NCI-H345 (cell line): ENCODE measurements around the gene APAF1.
"Not testable (repeated sequence)": the region's sequence is repeated elsewhere in the genome, so short reads cannot be mapped to it uniquely, and the experiment has no call there.

ENCODE experiments used
- DNase-seq: peaks from one replicate; lab custom pipeline; 2025; lab: John Stamatoyannopoulos, UW

The APAF1 gene

DNA sequence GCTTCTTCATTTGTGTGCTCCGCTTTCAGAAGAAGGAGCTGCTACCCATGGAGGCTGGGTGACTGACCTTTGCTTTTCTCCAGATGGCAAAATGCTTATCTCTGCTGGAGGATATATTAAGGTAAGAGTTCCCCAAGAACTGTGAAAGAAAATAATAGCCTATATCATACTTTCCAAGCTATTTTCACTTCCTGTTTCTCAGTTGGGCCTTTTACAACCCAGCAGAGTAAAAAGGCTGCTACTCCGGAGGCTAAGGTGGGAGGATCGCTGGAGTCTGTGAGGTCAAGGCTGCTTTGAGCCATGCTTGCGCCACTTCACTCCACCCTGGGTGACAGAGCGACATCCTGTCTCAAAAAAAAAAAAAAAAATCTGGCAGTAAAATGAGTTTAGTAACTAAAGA is 82.1 kb downstream of the APAF1 start:
- DNase-seq = no peak

DNA sequence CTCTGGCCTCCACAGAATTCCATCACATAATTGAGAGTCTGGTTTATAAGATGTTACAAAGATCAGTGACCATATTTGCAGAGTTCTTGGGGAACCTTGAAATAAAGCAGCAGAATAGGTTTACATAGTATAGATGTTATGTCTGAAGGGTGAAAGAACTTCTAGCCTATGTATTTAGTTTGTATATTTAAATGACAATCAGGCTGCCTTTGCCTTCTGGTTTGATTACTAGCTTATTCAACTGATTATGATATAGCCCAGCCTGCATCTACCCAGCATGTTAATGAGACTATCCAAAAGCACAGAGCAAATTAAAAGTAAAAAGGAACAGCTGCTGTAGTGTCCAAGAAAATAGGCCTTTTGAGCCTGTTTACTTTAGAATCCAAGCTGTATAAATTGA is 85.3 kb downstream of the APAF1 start:
- no peak for DNase-seq

DNA sequence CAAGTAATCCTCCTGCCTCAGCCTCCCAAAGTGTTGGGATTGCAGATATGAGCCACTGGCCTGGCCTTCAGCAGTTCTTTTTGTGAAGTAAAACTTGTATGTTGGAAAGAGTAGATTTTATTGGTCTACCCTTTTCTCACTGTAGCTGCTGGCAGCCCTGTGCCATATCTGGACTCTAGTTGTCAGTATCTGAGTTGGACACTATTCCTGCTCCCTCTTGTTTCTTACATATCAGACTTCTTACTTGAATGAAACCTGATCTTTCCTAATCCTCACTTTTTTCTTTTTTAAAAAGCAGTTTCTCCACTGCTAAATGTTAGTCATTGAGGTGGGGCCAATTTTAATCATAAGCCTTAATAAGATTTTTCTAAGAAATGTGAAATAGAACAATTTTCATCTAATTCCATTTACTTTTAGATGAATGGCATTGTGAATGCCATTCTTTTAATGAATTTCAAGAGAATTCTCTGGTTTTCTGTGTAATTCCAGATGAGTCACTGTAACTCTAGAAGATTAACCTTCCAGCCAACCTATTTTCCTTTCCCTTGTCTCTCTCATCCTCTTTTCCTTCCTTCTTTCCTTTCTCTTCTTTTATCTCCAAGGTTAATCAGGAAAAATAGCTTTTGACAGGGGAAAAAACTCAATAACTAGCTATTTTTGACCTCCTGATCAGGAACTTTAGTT is 88.7 kb downstream of the APAF1 start:
- DNase-seq = no peak

DNA sequence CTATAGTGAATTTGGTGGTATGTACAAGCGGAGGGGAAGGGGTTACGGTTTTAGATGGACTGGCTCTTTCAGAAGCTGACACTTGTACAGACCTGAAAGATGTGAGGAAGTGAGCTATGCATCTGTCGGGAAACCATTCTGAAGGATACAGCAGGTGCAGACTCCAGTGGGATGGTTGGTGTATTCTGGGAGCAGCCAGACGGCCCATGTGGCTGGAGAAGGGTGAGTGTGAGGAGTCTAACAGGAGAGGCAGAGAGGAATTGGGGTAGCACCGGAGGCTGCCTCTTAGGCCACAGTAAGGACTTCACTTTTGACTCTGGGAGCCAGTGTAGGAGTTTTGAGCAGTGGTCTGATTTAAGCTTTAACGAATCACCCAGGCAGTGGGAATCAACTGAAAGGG is 90.7 kb downstream of the APAF1 start:
- DNase-seq = no peak

DNA sequence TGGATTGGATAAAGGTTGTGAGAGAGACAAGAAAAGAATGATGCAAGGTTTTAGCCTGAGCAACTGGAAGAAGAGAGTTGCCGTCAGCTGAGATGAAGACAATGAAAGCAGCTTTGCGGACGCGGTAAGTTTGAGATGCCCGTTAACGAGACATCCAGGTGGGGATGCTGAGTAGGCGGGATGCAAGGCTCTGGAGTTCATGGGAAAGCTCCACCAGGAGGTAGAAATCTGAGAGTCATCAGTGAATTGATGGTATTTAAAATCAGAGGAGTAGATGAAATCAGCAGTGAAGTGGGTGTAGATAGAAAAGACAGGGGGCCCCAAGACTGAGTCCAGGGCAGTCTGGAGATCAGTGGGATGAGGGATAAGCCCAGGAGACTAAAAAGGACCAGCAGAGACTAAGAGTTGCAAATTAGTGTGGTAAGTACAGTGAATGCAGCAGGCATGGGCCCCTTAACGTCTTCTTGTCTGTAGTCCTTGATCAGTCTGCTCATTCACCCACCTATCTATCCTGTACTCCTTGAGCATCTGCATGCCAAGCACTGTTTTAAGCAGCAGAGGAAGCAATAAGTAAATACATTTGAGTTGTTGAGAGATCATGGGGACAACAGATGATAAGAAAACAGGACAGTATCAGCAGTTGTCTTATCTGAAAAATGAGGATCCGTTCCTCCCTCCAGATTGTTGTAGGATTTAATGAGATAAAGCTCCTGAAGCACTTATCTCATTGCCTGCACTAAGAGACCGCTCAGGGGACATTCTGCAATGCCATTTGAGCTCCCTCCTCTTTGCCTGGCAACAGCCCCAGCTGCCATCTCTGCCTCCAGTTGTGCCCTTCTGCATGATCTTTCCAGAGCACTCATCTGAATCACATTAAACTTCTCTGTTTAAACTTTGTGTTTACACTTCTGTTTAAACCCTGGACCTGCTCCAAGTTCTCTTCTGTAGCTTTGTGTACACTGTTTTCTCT is 91.5 kb downstream of the APAF1 start:
- peak; percentile 95 for DNase-seq

DNA sequence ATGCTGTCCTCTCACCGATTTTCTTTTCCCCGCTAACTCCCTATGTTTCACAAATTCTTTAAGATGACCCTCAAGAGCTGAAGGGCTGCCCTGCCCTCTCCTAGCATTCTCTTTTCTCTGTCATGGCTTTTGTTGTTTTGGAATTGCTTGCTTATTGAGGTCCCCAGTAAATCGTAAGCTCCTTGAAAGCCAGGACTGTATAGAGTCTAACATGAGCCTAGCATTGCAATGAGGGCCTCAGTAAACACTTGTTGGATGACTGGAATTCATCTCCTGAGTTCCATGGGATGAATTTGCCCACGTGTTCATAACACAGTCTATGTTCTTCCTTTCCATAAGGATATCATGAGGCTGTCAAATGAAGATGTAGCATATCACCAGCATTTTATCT is 92.2 kb downstream of the APAF1 start:
- DNase-seq = peak; percentile 77

DNA sequence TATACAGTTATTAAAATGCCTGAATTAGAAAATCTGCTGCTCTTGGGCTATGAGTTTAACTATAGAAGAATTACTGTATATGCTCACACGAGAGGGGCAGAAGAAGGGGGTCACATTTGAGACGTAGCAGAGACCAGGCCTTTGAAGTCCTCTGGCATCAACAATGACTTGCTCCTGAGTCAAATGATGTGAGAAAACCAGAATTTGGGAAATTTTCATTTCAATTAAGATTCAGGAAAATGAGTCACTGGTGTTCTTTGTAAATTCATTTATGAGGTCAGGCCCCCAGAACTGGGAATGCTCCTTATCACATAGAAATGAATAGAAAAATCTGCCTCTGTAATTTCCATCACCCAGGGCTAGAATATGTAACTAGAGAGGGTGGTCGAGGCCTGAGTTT is 92.9 kb downstream of the APAF1 start:
- no peak for DNase-seq

DNA sequence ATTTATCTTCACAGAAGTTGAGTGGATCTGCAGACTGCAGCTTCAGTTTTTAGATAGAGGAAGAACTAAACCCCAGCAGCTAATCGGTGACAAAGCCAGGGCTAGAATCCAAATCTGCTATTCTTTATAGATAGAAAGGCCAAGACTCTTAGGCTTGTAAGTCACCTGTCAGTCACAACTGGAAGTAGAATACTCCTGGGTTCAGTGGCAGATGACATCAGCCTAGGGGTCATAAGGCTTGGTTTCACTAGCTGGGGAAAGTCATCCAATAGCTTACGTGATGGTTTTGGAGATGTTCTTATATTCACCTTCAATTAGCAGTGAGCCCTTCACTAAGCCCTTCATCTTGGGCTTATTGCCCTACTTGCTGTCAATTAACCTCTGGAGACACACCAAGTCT is 93.4 kb downstream of the APAF1 start:
- DNase-seq = no peak

DNA sequence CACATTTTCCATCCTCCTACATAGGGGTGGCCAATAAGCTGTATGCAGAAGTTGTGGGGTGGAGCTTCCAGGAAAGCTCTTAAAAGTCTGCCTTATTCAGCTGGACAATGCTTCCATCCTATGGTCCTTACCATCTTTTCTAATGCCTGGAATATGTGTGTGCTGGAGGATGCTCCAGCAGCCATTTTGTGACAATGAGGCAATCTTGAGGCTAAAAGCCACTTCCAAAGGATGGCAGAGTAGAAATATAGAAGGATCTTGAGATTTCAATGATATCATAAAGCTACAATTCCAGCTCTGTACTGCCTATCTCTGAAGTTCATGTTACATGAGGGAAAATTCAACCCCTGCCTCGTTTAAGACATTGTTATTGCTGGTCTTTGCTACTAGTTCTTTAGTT is 95.7 kb downstream of the APAF1 start:
- DNase-seq = no peak

DNA sequence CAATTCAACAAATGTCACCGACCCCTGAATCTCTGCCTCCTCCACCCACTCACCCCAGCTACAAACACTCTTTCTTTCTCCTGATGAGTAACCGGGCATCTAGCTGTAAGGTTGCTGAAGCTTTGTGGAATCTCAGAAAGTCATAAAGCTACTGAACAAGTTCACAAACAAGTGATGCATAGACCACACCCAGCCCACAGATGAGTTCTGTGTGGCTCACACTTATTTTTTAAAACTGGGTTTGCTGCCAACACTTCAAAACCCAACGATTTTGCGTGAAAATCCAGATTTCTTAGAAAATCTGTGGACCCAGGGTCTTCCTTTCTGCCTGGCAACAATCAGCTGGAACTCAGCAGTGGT is 96.1 kb downstream of the APAF1 start:
- DNase-seq = no peak

DNA sequence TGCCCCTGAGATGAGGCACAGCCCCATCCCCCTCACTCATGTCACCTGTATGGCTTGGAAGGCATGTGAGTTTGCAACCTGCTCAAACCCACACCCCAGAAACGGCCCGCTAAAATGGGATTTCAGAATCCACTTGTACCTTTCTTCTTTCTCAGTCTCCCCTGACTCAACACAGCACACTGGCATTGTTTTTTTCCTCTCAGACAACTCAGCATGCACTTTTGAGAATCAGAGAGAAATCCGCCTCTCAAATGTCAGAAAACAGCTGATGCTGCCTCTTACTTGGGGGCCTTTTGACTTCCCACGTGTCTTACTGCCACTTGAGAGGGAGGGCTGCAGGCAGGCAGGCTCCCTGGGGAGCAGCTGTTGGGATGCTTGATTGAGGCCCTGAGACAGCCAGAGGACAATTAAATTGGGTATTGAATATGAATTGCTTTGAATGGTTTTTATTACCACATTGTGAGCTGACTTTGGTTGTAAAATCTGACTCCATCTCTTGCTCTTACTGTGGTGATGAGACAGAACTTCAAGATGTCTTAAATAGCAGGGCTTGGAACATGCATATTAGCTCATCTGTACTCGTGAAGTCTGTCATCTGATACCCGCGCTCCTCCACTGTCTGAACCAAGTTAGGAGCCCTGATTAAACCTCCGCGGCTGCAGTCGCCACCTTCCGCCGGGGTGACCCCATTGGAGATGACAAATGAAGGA is 96.6 kb downstream of the APAF1 start:
- DNase-seq = peak; percentile 67

DNA sequence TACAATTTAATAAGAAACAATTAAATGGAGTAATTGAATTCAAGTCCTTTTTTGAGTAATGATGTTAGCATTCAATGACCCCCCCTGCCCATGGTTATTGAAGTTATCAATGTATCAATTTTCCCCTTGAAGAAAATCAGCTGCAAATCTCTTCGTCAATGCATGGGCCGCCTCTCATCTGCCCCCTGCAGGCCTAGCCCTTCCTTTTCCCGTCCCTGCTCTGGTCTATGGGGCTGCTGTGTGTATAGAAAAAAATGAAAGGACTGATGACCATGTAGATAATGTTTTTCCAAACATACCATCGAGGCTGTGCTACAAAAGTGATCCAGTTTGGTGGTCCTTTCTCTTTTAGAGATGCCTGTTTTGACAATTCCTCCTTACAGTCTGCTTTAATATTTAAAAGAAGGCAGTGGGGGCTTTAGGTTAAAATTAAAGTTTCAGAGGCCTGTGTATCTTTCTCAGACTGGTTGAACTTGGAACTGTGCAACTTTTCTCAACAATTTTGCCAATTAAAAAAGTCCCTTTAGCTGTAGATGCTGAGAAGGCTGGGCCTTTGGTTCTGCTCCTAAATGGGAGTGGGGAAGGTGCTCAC is 98.4 kb downstream of the APAF1 start:
- DNase-seq = no peak

DNA sequence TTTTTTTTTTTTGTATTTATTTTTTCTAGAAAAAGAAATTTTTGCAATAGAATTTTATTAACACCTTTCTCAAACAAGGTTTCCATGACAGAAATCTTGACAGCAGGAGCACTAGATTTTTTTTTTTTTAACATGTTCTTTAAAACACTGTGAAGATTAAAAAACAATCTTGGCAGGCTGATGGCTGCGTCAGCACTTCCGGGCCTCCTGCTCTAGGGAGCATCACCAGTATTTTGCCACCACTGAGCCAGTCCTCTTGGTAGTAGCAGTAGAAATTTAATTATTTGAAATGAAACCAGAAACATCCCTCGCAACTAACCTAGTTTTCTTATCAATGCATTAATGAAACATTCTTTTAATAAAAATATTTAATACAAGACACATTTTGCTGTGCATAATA is 99.6 kb downstream of the APAF1 start:
- DNase-seq = no peak

DNA sequence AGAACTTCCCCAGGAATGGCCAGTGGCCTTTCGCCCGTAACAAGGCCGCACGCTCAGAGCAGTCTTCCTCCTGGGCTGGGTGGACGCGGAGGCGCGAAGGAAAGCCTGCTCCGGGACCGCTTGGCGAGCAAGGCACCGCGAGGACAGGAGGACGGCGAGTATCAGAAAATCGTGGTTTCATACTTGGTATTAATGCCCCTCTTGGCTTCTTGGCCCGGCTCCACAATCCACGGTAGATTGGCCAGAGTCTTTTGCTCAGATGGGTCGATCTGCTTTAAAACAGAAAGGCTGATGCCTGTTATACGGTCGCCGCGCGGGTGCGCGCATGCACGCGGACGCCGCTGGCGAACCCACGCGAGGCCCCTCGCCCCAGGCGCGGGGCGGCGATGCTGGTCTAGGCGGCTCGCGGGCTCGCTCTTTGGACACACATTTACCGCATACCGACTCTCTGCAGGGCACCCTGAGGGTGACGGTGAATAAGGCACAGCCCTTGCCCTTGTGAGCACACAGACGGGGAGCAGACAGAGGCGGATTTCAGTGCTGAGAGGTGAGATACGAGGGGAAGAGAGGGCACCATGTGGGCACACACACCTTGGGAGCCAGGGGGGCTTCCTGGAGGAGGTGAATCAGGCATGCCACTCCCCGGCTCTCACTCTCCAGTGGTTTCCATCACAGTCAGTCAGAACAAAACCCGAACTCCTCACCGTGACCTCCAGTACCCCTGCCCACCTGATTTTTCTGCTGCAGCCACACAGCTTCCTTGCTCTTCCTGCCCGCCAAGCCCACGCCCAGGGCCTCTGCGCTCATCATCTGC is 100.7 kb downstream of the APAF1 start:
- DNase-seq = no peak

DNA sequence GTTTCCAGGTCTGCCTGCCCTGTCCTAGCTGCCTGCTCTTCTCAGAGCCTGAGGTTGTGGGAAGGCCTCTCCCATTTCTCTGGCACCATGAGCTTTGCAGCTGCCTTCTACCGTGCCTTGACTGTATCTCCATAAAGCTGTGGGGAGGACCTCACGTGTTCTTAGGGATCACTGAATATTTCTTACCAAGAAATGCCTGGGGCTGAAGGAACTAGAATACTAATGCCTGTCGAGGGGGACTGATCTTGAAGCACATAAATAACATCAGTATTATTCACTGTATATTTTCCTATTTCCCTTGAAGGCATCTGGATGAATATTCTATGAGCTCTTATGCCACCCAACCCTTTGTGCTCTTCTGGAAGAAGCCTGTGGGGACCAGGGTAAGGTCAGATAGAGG is 103.4 kb downstream of the APAF1 start:
- no peak for DNase-seq

DNA sequence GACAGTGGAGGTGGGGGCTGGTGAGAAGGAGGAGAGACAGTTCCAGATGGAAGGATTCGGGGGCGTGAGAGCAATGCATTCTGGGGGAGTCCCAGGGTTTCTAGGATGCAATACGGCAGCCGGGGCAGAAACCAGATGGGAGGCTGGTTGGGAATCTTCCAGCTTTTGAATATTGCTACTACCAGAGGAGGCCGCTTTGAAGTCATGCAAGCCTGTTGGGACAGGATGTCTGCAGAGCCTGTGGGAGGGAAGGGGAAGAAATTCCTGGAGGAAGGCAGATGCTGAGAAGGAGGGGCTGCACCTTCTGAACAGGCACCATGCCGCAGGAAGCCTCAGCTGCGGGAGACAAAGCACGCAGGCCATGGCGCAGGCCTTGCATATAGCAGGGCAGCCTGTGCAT is 105.4 kb downstream of the APAF1 start:
- no peak for DNase-seq

DNA sequence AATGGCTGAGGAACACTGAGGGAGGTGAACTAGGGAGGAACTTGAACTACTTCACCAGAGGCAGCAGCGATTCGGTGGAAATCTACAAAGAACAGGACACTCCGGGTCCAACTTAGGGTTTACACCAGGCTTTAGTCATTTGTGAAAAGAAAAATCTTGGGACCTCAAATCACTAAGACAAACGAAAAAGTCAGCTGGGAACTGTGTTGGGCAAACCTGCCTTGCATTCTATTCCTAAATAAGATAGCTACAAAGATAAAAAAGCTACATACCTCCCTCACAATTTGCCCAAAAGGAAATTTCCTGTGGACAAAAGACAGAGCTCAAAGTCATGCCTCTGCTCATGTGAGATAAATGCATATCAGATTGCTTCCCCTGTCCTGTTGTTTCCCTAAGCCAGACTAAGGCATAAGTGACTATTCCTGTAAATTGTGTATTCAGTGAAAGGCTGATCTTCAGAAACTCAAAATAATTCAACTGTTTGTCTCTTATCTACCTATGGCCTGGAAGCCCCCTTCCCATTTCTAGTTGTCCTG is 106.6 kb downstream of the APAF1 start:
- DNase-seq = no peak

DNA sequence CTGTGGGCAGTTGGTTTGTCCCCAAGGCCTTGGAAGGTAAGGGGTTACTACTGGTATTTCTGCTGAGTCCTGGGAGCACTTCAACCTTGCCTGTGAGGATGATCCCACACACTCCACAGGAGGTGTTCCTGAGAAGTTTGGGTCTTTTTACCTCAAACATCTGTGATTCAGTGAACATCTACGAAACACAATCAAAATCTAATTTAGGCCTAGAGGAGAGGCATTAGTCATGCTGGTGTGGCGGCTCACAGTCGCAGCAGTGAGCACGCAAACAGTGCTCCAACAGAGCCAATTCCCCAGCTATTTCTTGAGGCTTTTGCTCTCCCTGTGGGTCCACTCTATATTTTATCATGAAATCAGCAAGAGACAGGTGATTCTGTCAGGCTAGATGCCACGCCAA is 107.6 kb downstream of the APAF1 start:
- DNase-seq = no peak

DNA sequence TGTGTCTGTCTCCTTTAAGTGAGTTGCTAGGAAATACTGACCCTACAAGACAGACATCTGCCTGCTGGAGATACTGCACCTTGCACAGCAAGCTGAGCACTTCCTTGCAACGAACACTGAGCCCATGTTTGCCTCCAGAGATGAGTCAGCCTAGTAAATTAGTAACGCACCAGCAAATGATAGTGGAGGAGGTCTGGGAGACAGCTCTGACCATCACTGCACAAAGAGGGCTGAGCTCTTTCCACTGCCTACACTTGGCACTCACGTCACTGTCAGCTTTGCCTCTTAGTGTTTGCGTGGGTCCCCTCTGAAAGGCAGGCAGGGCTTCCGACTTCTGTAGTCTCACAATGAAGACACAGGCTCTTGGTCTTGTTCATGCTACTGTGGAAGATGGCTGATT is 109.0 kb downstream of the APAF1 start:
- DNase-seq = no peak

DNA sequence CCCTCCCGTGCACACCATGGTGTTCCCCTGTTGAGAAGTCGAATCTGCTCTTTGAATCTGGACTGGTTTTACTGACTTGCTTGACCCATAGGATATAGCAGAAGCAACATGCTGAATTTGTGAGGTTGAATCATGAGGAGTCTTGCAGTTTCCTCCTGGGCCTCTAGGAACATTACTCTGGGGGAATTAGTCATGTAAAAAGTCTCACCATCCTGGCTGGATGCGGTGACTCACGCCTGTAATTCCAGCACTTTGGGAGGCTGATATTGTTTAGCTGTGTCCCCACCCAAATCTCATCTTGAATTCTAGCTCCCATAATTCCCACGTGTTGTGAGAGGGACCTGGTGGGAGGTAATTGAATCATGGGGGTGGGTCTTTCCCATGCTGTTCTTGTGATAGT is 110.8 kb downstream of the APAF1 start:
- DNase-seq = not testable (repeated sequence)

DNA sequence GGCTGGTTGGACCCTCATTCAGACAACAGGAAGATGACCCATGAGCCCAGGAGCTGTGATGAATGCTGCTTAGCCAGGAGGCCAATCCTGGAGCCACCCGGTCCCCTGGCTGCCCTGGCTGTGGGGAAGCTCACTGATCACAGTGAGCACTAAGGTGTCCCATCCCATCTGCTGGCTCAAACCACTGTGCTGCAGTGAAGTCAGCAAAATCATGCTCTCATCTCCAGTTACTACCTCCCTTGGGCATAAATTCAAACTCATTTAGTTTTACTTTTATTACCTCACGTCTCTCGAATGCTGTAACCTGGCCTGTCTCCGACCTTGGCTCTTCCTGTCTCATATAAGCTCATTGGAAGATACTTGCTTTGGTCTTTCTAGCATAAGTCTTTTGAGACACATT is 112.4 kb downstream of the APAF1 start:
- no peak for DNase-seq
